NCI-H774 (cell line): ENCODE measurements around the gene FAM131C.

Experiments
- DNase-seq: peaks from one replicate; lab custom pipeline; 2025; lab: John Stamatoyannopoulos, UW

The FAM131C gene

DNA sequence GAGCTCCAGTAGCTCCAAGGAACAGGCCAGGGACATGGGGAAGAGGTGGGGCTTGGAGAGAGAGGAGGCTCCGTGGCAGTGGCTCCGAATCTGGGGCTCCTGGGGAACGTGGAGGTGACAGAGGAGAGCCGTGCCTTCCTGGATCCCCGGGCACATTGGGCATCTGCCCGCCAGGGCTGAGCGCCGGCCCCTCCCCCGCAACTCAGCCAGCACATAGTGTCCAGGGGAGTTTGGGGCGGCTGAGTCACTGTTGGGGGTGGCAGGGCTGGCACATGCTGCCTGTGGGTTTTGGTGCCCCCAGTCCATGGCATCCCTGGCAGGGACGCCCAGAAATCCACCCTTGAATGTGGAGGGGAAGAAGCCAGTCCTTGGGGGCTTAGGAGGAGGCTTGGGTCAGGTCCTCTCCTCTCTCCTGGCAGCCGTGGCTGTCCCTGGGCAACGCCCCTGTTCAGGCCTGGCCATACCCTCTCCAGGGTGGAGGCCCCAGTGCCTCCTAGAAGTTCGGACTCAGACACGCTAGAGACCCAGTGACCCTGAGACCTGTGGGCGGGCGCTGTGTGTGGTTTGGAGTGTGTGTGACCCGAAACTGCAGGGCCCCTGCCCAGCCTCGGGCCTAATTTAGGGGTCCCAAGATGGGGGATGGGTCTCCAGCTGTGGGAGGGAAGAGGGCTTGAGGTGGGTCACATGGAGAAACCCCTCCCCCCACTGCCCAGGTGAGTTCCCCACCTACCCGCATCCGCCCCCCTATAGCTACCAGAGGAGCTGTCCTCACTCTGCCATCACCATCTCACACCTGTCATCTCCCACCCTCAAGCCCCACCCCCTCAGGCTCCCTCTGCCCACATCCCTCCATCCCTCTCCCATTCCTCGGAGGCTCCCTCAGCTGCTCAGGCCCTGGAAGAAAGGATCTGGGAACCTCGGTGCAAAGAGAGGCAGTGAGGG lies 57.2 kb downstream of the FAM131C start:
- no peak for DNase-seq

DNA sequence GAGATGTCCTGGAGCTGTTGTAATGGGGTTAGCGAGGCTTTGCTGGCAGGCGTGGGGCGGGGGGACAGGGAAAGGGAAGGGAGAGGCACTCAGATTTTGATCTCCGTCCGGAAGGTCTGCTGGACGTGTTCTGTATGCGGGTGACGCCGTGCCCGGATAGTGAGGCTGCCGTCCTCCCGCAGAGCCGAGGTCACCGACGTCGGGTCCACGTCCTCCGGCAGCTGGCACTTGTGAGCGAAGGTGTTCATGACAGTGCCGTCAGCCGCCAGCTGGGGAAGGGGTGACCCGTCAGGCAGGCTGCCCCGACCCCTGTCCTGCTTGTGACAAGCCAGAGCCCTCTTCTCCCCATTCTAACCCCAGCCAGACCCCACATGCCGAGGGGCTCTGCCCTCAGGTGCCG lies 58.0 kb downstream of the FAM131C start:
- no peak for DNase-seq

DNA sequence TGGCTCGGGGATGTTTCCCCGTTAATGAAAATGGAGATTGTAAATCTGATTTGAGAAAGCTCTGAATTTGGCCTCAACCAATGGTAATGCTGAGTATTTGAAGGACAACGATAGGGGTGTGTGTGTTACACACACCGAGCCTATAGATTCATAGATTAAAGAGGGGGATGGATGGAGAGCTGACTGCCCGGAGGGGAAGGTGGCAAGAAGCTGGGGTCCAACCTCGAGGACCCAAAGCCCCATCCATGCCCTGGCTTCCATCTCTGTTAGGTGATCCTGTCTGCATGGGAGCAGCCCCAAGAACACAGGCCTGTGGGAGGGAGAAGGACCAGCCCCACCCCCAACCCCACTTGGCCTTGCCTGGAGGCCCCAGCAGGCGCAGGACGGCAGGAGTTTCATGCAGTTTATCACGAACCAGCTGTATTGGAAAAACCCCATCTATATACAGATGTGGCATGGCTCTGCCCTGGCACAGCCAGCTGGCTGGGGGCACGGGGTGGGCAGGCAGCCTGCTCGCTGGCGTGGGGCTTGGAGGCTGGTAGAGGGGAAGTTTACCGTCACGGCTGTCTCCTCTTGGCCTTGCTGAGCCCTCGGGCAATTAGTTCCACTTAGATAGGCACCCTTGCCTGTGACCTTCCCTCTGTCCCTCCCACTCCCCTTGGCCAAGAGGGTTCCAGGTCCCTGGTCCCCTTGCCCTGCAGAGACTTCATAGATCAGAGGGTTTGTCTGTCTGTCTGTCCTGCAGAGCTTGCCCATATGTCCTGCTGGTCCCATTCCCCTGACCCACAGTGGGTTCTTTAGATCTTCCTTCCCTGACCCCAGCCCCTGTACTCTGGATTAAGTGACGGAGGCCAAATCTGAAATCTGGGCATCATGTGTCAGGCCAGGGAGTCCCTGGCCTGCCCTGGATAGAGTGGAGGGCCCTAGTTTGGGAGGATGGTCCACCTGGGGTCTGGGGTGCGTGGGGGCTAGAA lies 58.7 kb downstream of the FAM131C start:
- DNase-seq = no peak

DNA sequence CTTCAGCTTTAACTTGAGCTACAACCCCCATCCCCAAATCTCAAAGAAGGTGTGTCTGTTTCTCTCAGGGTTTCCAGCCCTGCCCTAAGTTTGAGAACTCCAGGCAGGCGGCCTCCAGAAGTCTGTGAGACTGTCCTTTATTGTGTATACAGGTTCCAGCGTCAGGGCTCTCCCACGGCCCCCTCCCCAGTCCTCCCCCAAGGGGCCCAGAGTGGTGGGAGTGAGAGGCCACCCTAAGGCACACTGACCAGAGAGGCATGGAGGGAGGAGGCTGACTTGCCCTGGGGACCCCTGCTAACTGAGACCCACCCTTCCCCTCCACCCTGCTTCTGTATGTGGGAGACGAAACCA lies 59.6 kb downstream of the FAM131C start:
- DNase-seq = no peak

DNA sequence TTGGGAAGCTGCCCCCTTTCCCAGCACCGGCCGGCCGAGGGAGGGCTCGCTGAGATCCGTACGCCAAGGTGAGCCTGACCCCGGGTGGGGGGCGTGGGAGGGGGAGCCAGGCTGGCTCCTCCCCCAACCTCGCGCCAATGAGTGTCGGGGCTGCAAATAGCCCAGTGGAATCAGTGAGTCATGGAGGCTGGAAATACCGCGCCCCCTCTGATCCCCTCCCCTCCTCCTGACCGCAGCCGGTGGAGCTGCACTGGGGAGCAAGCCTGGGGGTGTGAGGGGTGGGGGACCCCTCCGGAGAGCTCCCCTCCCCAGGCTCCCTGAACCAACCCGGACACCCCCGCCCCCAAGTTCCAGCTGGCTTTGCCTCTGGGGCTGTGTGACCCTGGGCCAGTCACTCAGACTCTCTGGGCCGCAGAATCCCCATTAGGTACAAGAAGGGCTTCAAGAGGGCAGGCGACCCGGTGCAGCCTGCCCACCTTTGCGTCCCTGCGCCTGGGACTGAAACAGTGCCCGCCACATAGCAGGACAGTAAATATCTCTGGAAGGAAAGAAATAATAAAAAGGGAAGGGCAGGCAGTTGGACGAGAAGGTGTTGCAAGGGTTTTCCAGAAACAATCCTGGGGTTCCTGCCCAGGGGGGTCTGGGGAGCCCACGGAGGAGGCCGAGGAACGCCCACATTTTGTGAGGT lies 60.1 kb downstream of the FAM131C start:
- DNase-seq = peak; percentile 18

DNA sequence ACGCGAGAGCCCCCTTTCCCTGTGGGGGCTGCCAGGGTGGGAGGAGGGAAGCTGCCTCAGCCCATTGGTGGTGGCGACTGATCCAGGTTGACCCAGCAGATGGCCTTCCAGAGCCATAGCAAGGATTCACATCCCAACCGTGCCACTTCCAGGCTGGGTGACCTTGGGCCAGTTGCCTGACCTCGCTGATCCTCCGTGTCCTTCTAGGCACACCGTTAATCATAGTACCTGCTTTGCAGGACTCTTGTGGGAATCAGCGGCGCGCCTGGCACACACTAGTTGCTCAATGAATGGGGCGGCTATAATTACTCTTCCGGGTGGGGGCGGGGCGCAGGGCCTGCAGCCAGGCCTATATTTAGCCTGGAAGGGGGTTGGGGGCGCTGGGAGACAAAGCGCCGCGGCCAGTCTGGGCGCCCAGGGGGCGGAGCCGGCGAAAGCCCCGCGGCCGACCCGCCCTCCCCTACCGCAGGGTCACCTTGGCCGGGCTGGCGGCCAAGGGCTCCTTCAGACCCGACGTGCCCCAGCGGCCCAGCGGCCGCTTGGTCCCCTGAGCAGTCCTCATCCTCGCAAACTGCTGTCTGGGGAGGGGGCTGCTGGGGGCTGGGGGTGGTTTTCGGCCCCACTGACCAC lies 60.7 kb downstream of the FAM131C start:
- DNase-seq = no peak

DNA sequence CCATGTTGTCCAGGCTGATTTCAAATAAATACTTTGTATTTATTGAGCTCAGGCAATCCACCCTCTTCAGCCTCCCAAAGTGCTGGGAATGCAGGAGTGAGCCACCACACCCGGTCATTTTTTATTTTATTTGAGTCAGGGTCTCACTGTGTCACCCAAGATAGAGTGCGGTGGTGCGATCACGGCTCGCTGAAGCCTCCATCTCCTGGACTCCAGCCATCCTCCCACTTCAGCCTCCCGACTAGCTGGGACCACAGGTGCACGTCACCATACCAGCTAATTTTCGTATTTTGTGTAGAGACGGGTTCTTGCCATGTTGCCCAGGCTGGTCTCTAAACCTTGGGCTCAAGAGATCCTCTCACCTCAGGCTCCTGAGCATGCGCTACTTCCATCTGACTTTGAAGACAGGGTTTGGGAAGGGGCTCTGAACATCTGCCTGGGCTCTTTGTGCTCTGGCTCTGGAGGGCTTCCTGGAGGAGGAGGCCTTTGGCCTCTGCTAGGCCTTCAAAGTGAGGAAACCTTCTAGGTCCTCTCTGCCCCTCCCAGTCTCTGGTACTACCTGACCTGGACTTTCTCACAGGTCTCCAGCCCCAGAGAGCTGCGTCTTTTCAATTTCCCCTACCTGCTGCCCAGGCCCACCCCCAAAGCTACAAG lies 61.4 kb downstream of the FAM131C start:
- no peak for DNase-seq

DNA sequence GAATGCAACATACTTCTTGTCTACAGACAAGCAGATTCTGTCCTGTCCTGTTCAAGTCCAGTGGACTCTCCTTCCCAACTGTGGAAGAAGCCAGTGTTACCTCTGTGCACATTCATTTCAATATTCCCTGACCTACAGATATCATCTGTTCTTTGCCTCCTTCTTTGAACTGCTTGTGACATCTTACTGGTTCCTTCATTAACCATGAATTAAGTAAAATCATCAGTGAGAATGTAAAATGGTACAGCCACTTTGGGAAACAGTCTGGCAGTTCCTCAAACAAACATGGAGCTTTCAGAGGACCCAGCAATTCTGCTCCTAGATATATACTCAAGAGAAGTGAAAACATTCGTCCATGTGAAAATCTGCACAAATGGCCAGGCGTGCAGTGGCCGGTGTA lies 62.6 kb downstream of the FAM131C start:
- no peak for DNase-seq

DNA sequence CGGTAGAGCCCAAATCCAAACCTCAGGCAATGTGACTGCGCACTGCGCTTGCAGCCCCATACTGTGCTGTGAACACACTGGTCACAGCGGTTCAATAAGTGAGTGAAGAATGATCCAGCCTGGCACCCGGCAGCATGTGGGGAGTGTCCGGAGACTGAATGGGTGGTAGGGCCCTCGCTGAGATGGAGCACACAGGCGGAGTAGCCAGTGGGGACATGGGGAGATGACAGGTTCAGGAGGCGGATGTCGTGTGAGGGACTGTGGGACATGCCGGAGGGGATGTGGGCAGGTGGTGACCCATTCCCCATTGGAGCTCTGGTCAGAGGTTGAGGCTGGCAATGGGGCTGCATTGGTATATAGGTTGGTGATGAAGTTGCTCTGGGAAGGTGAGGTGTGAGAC lies 63.8 kb downstream of the FAM131C start:
- no peak for DNase-seq

DNA sequence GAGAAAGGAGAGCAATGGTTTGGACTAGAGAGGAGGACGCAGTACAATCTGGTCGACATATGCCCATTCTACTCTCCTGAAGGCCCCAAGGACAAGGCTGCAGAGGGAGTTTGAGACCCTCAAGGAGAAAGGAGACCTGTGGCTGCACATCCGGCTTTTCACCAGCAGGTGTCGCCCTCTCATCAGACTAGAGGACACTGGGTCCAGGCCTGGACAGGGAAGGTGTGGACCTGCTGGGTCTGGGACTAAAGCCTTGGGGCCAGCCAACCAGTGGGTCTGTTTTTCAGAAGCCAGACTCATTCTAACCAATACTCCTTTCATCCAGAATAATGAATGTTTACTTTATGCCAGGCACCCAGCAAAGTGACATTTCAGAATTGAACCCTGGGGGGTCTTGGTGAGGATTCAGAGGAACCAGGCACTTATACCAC lies 64.4 kb downstream of the FAM131C start:
- DNase-seq = peak; percentile 2
